ENCODE results near the gene ATF2. TPM values are rescaled to one million over a fixed set of nuclear protein-coding genes. Genes with fewer than 3 reads are reported as not detected.
"Not testable (repeated sequence)": the region's sequence is repeated elsewhere in the genome, so short reads cannot be mapped to it uniquely, and the experiment has no call there.

ATF2 gene
- total RNA-seq, 1 experiment from 2014 or later: 22.5 TPM

DNA sequence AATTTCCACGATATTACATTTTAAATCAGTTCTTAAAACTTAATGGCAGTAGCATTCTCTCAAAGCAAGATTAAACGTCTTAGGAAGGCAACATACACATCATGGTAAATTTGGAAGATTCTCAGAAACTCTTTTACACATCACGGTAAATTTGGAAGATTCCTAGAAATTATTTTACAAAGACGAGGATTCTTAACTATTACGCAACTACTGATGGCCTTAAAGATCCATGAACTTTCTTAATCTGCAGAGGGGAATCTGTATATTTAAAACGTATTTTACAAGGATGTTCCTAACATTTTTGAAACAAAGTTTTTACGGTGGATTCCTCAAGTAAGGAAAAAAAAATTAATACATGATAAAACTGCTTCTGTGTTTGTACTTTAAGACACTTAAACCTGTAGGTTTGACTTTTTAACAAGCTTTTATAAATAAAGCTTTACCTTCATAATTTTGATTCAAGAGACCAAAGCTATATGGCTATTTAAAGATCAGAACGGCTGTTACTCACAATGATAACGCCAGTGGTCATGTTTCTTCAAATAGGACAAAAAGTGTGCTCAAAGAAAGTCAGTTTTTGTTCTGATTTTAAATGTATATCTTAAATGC is 1.7 kb downstream of the ATF2 start:
- DNase-seq (ENCODE audit: low read depth): no peak

DNA sequence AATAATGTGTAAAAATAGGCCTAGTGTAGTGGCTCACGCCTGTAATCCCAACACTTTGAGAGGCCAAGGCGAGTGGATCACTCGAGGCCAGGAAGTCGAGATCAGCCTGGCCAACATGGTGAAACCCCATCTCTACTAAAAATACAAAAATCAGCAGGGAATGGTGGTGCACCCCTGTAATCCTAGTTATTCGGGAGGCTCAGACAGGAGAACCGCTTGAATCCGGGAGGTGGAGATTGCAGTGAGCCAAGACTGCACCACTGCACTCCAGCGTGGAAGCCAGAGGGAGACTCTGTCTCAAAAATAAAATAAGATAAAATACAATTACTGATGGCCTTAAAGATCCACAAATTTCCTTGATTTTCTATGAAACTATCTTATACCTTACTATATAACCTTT is 3.8 kb downstream of the ATF2 start:
- DNase-seq (ENCODE audit: low read depth): no peak

DNA sequence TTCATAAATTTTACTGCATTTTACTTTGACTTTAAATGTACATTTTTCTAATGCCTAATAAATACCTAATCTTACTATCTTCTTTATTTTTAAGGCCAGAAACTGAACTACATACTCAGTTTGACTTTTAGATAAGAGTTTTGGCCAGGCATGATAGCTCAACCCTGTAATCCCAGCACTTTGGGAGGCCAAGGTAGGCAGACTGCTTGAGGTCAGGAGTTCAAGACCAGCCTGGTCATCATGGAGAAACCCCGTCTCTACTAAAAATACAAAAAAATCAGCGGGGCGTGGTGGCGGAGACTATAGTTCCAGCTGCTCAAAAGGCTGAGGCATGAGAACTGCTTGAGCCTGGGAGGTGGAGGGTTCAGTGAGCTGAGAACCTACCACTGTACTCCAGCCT is 9.1 kb downstream of the ATF2 start:
- DNase-seq (ENCODE audit: low read depth): no peak

DNA sequence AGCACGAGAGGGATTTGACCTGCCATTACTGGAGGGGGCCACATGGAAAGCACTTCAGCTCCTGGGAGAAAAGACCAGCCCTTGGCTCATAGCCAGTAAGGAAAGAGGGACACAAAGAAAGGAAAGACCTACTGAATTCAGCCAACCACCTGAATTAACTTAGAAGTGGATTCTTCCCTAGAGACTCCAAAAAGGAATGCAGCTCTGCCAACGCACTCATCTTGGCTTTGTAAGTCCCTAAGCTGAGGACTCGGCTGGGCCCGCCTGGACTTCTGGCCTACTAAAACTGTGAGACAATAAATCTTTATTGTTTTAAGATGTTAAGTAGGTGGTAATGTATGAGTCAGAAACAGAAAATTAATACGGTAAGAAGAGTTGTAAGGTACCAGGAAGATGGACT is 11.5 kb downstream of the ATF2 start:
- DNase-seq (ENCODE audit: low read depth): peak; percentile 13

DNA sequence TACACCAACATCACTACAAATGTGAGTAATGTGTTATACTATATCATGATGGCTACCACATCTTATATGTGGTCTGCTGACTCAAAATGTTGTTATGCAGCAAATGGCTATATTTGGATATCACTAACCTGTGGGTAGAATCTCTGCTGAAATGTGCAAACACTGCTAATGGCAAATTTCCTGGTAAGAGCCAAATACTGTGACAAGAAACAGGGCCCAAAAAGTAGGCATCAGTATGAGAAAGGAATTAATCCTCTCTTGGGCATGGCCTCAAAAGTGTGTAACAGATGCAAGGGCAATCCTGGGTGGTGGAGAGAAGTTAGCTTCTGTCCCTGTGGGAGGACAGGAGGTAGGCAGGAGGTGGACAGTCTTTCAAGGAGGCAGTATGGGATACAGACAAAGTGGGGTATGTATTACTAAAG is 13.3 kb downstream of the ATF2 start:
- DNase-seq (ENCODE audit: low read depth): peak; percentile 70

DNA sequence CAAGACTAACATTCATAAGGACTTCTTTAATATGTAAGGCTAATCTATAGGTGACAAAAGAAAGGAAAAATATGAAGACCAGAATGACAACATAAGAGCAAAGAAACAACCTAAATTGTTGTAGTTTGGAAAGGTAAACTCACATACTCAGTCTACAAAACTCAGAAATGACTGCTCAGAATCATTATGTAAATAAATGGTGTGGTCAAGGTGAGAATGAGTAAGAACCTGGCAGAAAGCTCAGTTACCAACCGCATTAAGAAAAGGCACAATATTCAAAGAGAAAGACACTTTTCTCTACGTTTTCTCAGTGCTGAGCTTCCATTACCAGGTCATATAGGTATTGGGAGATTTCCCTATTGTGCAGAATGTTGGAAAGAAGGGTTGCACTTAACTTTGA is 15.8 kb downstream of the ATF2 start:
- DNase-seq (ENCODE audit: low read depth): no peak

DNA sequence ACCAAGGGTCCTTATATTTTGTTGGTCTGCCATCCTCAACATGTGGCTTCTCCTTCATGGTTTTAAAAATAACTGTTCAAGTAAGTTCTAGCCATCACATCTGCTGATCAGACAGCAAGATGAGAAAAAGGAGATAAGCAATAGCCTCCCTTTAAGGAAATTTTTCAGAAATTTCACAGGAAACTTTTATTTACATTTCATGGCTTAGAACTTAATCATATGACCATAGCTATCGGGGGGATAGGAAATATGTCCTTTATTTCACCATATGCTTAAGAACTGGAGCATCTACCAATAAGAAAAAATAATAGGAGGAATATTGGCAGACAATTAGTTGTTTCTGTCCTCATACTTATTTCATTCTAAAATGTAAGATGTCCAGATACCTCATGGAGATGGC is 16.2 kb downstream of the ATF2 start:
- DNase-seq (ENCODE audit: low read depth): no peak

DNA sequence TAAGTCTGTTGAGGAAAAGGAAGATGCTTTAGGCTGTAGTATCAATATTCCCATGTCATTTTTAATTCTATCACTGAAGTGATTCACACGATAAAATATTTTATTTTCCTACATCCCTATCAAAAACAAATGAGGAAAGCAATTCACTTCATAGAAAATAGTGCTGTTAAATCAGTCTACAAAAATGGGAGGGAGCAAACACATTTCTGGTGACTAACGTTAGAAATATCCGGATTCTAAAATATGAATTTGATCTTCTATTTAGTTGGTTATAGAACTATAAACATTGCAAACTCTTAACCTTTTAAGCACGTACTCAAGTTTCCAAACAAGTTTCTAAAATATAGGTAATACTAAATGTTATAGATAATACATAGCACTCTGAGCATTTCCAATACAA is 20.8 kb downstream of the ATF2 start:
- no peak for DNase-seq (ENCODE audit: low read depth)

DNA sequence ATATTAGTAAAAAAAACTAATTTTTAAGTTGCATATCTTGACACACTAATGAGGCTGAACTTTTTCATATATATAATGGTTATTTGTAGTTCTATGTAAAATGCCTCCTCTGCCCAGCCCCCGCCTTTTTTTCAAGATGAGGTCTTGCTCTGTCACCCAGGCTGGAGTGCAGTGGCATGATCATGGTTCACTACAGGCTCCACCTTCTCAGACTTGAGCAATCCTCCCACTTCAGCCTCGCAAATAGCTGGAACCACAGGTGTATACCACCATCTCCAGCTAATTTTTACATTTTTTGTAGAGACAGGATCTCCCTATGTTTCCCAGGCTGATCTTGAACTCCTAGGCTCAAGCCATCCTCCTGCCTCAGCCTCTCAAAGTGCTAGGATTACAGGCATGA is 24.3 kb downstream of the ATF2 start:
- no peak for DNase-seq (ENCODE audit: low read depth)

DNA sequence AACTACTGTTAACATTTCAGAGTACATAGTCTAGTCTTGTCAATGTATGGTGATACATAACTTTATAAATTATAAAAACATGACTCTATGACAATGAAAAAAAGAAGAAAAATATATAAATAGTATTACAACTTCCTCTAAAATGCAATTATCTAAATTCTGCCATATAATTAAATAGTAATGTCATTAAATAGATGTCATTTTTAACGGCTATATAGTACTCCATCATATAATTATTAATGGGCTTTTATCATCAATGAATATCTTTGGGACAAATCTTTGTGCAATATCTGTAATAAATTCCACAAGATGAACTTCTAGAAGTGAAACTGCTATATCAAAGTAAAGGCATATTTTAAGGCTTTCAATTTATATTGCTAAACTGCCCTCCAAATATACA is 24.8 kb downstream of the ATF2 start:
- no peak for DNase-seq (ENCODE audit: low read depth)

DNA sequence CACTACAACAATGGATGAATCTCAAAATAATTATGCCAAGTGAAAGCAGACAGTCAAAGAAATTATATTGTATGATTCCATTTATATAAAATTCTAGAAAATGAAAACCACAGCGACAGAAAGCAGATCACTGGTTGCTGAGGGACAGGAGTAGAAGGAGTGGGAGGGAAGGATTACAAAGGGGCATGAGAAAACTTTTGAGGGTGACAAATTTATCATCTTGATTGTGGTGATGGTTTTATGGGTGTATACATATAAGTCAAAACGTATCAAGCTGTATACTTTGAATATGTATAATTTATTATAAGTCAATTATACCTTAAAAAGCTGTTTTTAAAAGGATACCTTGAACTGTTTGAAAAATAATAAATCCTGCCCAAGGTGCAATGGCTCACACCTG is 27.7 kb downstream of the ATF2 start:
- no peak for DNase-seq (ENCODE audit: low read depth)

DNA sequence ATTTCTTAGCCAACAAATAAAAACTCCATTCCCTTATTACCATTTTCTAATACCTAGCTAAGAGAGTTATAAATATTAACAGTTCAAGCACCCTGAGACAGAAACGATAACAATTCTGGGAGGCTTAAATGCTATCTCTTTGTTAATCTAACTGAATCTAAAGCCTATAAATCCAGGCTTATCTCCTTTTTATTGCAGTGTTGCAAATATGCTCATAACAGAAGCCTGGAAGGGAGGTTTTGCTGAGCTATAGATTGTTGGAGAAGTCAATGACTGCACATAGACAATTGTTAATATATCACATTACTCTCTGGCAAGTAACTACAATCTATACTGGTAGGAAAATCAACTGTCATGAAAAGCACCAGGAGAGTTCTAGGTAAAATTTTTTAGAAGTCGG is 30.2 kb downstream of the ATF2 start:
- no peak for DNase-seq (ENCODE audit: low read depth)

DNA sequence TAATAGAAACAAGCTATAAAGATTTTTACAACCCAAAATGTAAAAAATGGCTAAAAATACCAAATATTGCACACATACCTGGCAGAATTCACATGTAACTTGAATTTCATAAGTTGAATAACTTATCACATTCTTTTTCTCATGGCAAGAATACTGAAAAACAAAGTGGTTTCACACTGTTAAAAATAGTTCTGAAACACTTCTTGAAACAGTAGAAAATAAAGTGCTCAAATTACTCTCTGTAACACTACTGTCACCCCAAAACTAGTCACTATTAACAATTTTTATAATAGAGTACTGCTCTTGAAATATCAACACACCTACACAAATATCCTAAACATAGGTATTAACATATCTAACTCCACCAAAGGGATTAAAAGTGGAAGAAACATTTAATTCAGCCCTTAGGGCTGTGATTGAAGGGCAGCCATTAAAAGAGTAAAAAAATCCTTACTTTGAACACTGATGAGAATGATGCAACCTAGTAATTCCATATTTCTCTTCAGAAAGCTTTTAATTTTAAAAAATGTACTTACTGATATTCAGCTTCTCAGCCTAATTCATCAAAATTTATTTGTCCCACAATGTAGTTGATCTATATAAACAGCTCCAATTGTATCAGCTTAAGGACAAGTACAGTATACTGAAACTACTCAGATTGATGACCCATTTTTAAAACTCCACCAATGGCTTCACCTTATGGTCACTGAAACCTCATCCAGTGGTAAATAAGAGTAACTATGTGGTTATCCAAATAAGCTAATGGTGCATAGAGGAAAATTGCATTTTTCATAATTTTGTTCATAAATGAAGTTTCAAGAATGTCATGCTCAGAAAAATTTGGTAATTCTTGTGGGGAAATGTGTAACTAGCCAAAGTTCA is 31.4 kb downstream of the ATF2 start:
- DNase-seq (ENCODE audit: low read depth): no peak

DNA sequence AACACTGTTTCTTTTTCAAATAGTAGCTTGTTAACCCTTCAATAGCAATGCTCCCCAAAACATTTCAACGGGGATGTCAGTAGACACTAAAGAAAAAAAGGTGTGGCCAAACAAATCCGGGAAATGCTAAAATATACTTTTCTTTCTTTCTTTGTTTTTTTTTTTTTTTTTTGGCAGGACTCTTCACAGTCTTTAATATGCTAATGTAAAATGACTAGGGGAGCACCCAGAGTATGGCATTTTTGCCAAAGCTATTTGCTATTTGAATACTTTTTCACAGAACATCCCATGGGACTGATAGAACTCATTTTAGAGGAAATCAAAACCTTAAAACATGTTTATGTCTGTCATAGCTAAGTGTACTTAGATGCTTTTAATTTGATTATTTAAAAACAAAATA is 32.1 kb downstream of the ATF2 start:
- DNase-seq (ENCODE audit: low read depth): no peak

DNA sequence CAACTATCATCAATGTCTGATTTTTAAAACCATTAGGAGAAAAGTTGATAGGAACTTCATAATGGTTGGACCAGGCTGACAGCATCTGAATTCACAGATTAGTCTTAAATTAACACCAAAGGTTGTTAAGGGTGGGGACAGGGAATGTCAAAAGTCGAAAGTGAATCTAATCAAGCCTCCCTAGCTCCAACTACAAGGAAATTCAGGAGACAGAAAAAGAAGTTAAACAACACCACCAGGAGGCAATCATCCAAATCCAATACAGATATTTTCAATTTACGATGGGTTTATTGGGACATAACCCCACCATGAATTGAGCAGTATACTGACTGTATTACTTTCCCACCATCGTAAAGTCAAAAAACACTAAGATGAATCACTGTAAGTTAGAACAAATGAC is 32.8 kb downstream of the ATF2 start:
- DNase-seq (ENCODE audit: low read depth): no peak

DNA sequence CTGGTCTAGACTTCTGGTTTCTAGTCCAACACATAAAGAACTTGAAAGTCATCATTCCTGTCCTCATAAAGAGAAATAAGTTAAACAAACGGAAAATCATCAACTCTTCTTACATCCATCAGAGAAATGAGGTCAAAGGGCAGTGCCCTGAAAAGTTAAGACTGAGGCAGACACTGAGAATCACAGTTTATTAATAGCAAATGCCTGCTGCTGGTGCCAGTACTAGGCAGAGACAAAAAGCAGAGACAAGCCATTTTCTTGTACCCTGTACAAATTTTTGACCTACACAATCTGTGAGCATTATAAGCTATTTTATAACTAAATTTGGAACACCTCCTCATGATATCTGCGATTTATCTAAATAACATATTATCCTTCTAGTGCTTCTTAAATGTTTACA is 36.8 kb downstream of the ATF2 start:
- no peak for DNase-seq (ENCODE audit: low read depth)

DNA sequence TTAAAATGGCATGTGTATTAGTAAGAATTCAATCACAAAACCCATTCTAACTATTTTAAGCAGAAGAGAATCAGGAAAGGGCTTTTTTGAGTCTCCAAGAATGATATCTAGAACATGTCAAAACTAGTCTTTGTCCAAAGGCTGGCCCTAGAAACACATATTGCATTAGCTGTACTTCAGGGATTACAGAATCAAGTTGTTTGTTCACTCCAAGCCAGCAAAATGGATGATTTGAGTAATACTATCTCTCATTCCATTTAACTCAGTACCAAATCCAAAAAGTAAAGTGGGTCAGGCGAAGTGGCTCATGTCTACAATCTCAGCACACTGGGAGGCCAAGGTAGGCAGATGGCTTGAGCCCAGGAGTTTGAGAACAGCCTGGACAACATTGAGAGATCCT is 41.3 kb downstream of the ATF2 start:
- DNase-seq (ENCODE audit: low read depth): no peak

DNA sequence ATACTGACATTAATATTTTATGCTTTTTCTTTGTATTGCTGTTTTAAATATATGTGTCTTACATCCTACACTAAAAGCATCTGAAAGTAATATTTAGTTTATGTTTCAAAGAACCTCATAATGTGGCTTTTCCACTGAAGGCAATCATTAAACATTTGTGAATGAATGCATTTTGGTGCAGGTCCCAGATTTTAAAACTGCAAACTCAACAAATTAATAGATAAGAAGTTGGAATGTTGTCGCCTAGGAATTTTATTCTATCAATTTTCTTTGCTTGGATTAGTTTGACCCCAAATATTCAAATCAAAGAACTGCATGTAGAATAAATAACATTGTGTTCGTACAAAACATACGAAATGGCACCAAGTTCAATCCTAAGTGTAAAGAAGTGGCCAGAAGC is 44.7 kb downstream of the ATF2 start:
- no peak for DNase-seq (ENCODE audit: low read depth)

DNA sequence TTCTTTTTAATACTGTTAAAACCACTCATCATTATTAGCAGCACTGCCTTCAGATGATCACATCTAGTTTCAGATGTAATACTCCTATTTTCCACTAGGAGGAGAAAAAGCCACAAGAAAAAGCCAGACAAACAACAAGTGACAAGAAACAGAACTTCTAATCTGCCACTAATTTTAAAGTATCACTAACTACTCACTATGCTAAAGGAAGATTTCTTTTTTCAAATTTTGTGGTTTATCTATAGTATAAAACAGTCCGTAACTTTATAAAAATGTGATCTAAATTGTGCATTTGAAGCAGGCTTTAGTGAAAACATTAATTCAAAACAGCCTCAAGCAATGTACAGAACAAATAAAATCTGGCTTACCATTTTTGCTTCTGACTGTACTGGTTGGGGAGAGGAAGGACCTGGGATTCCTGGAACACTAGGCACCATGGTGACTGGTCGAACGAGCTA is 56.8 kb downstream of the ATF2 start:
- peak; percentile 4 for DNase-seq (ENCODE audit: low read depth)

DNA sequence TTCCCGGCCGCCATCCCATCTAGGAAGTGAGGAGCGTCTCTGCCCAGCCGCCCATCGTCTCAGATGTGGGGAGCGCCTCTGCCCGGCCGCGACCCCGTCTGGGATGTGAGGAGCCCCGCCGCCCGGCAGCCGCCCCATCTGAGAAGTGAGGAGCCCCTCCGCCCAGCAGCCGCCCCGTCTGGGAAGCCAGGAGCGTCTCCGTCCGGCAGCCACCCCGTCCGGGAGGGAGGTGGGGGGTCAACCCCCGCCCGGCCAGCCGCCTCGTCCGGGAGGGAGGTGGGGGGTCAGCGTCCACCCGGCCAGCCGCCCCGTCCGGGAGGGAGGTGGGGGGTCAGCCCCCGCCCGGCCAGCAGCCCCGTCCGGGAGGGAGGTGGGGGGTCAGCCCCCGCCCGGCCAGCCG is 59.9 kb downstream of the ATF2 start:
- not testable (repeated sequence) for DNase-seq (ENCODE audit: low read depth)

DNA sequence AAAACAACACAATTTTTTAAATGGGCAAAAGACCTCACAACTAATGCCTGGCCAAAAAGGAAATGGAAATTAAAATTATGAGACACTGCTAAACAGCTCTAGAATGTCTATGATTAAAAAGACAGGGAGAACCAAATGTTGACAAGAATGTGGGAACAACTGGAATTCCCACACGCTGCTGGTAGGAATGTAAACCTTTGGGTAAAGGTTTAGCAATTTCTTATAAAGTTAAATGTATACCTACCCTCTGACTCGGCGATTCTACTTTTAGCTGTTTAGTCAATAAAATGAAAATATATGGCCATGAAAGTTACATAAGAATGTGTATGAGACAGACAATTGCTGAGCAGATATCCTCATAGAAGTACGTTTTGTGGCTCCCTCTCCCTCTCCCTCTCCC is 60.9 kb downstream of the ATF2 start:
- no peak for DNase-seq (ENCODE audit: low read depth)

DNA sequence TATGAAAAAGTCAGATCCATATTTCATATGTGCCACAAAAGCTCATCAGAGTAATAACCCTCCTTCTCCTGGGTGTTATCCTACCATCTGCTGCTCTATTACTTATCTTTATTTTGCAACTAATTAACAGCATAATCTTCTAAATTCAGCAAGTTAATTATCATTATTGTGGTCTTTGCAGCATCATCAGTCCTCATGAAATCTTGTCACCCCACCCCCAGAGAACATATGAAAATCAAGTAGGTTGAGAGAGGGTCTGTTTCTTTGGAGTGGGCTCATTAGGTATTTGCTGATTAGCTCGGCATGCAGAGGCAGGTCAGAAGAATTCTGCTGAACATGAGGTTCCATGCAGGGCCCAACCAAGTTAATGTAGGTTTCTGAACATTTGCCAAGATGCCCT is 64.8 kb downstream of the ATF2 start:
- DNase-seq (ENCODE audit: low read depth): no peak

DNA sequence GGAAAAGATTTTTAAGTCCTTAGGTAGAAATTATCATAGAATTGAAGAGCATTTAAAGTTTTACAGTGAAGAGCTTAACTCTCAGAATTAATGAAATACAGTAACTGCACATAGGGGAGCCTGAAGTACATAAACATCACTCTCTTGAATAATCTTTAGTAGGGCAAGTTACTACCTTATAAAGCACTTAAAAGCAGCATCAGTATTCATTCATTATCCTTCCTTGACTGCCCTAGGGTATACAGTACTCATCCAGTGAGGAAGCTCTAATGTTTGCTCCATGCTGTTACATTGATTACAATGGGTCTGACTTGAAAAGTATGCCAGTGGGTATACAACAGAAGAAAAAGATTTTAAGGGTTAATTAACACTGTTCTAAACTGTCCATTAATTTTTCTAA is 66.5 kb downstream of the ATF2 start:
- no peak for DNase-seq (ENCODE audit: low read depth)

DNA sequence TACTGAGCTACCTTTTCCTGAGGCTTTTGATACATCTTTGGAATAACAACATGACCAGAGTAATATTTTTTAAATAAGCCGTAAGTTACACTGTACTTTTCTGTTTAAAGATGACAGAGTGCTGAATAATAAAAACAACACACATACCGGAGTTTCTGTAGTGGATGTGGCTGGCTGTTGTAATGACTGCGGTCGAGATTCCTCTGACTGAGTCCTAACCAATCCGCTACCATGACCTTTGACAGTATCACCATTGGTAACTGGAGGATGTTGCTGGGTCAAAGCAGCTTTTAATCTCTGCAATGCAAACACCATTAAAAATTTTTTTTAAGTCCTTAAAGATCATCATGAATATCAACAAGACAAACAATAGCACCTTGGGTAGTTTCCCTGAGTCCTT is 70.7 kb downstream of the ATF2 start:
- DNase-seq (ENCODE audit: low read depth): peak; percentile 72

All from Daoy (cell line).